ENCODE measurements around the gene HDGF. TPM values are rescaled to one million over a fixed set of nuclear protein-coding genes. Genes with fewer than 3 reads are reported as not detected.

Gene HDGF
- total RNA-seq, 1 donor from 2014 or later = 131 TPM

Other genes starting within 250 kb of the HDGF start
- gene IQGAP3, start 179.1 kb downstream of the HDGF start, total RNA-seq = 0.16 TPM
- gene TTC24, start 172.0 kb downstream of the HDGF start, total RNA-seq = not detected
- gene NAXE, start 159.9 kb downstream of the HDGF start, total RNA-seq = 91.4 TPM
- gene GPATCH4, start 150.2 kb downstream of the HDGF start, total RNA-seq = 15.5 TPM
- gene HAPLN2, start 132.3 kb downstream of the HDGF start, total RNA-seq = 0.43 TPM
- 0.16 TPM for gene BCAN, start 109.6 kb downstream of the HDGF start, total RNA-seq
- gene NES, start 74.3 kb downstream of the HDGF start, total RNA-seq = 699 TPM
- gene CRABP2, start 46.1 kb downstream of the HDGF start, total RNA-seq = 3.7 TPM
- gene METTL25B, start 23.2 kb downstream of the HDGF start, total RNA-seq = 14.7 TPM
- 12.4 TPM for gene ISG20L2, start 22.9 kb downstream of the HDGF start, total RNA-seq
- gene MRPL24, start 10.6 kb downstream of the HDGF start, total RNA-seq = 66.1 TPM
- gene PRCC, start 15.9 kb upstream of the HDGF start, total RNA-seq = 44.5 TPM
- 1.4 TPM for gene SH2D2A, start 65.2 kb upstream of the HDGF start, total RNA-seq
- gene INSRR, start 107.4 kb upstream of the HDGF start, total RNA-seq = 0.24 TPM
- 1.4 TPM for gene NTRK1, start 109.2 kb upstream of the HDGF start, total RNA-seq
- gene PEAR1, start 142.0 kb upstream of the HDGF start, total RNA-seq = 5.6 TPM
- not detected for gene LRRC71, start 169.0 kb upstream of the HDGF start, total RNA-seq

All from cardiac septum (tissue), 1 donor.